ENCODE data around the gene SLC9A7.

SLC9A7 gene

DNA sequence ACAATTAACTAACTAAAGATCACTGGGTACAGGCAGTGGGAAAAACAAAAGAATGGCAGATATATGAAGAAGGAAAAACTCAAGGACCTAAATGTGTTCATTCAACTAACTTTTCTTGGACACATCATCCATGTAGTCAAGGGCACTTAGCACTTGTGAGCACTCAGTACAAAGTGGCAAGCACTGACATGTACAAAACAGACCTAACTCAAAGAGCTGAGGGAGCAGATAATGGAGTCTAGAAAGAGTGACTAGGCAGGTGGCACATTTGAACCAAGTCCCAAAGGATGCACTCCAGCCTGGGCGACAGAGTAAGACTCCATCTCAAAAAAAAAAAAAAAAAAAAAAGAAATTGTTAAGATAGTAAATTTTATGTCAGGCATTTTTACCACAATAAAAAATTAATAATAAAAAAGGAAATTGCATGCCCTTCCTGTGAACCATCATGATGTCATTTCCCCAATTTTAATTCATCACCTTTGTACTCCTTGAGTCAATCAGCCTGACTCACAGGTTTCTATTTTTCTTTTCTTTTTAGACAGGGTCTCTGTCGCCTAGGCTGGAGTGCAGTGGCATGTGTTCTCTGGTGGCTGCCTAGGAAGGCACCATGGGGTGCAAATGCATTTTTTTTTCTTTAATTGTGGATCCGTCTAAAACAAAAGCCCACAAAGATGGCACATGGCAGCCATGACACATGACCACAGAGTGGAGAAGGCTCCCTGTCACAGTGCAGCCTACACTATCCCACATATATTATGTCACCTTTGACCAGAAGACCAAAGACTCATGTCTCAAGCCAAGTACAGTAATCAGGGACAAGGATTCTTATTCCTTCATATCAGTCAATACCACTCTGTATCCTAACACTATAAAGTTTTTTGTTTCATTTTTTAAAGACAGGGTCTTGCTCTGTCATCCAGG is 93.4 kb downstream of the SLC9A7 start:
- Histone ChIP-seq H3K9ac (ENCODE audit: low read length) (no peak overlapping the region), H3K4me2 (ENCODE audit: low read depth, low read length) (no peak overlapping the region), H3K27ac (ENCODE audit: low read length) (no peak overlapping the region), H3K4me3 (ENCODE audit: low read length) (no peak overlapping the region), H3K9me3 (replicated peaks; ENCODE audit: insufficient read depth, low read length) (no peaks in the 10 kb centered on the region), H3K27me3 (replicated peaks; ENCODE audit: insufficient read depth, low read length) (no peaks in the 10 kb centered on the region), H3K4me1 (ENCODE audit: low read length) (no peaks in the 10 kb centered on the region), H3F3A (ENCODE audit: insufficient read depth, low read length) (no peaks in the 10 kb centered on the region), H3K79me2 (ENCODE audit: low read length) (no peaks in the 10 kb centered on the region), H4K20me1 (ENCODE audit: insufficient read depth, low read length) (no peaks in the 10 kb centered on the region), H3K36me3 (replicated peaks; ENCODE audit: insufficient read depth, low read length) (no peaks in the 10 kb centered on the region), H3K9me2 (replicated peaks; ENCODE audit: insufficient read depth, low read length) (no peaks in the 10 kb centered on the region), H2AFZ (ENCODE audit: low read length) (no peak overlapping the region)
- TF ChIP-seq EZH2phosphoT487 (IDR thresholded peaks at IDR 0.05; ENCODE audit: low read length) (no peak), EZH2 (optimal IDR thresholded peaks at IDR 0.05; ENCODE audit: low read depth, low read length) (no peak)
- TF ChIP-seq, protein P1, sequence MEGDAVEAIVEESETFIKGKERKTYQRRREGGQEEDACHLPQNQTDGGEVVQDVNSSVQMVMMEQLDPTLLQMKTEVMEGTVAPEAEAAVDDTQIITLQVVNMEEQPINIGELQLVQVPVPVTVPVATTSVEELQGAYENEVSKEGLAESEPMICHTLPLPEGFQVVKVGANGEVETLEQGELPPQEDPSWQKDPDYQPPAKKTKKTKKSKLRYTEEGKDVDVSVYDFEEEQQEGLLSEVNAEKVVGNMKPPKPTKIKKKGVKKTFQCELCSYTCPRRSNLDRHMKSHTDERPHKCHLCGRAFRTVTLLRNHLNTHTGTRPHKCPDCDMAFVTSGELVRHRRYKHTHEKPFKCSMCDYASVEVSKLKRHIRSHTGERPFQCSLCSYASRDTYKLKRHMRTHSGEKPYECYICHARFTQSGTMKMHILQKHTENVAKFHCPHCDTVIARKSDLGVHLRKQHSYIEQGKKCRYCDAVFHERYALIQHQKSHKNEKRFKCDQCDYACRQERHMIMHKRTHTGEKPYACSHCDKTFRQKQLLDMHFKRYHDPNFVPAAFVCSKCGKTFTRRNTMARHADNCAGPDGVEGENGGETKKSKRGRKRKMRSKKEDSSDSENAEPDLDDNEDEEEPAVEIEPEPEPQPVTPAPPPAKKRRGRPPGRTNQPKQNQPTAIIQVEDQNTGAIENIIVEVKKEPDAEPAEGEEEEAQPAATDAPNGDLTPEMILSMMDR (IDR thresholded peaks at IDR 0.05; ENCODE audit: low read length), result no peak
- no peak for DNase-seq

DNA sequence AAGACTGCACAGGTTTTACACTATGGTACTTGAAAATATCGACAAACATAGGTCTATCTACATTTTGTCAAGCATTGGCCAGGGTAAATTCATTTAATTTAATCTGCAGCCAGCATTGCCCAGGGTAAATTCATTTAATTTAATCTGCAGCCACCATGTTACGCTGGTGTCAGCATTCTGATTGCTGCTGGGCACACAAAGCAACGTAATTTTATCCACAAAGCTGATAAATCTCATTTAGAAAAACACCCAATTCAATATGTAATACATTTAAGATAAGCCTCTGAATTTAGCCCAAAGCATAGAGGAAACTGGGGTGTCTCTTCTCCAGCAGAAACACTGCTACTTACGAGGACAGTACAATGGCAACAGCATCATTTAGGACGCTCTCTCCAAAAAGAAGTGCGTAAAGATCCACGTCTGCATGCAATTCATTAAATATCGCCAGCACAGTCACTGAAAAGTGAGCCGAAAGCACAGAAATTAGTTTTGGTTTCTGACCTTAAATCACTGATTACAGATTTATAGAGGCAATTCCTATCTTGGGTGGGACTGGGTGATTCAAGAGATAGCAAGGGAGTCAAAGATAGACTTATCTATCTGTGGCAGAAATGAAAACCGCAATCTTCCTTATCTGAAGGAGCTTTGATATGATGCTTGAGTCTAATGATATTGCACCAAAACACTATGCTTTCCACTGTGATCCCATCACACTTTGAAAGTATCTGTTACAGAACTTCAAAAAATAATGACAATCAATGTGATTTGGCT is 96.5 kb downstream of the SLC9A7 start:
- H3K9me3 ChIP-seq (replicated peaks; ENCODE audit: insufficient read depth, low read length), result no peaks in the 10 kb centered on the region
- TF ChIP-seq EZH2 (optimal IDR thresholded peaks at IDR 0.05; ENCODE audit: low read depth, low read length) (no peak), EZH2phosphoT487 (IDR thresholded peaks at IDR 0.05; ENCODE audit: low read length) (no peak)
- TF ChIP-seq, protein P1 (IDR thresholded peaks at IDR 0.05; ENCODE audit: low read length), result no peak
- no peak for DNase-seq
- no peak overlapping the region for H3K9ac ChIP-seq (ENCODE audit: low read length)
- no peak overlapping the region for H3K4me3 ChIP-seq (ENCODE audit: low read length)
- H4K20me1 ChIP-seq (ENCODE audit: insufficient read depth, low read length), result no peaks in the 10 kb centered on the region
- H2AFZ ChIP-seq (ENCODE audit: low read length), result no peak overlapping the region
- H3K4me1 ChIP-seq (ENCODE audit: low read length), result no peaks in the 10 kb centered on the region
- no peaks in the 10 kb centered on the region for H3K27me3 ChIP-seq (replicated peaks; ENCODE audit: insufficient read depth, low read length)
- H3F3A ChIP-seq (ENCODE audit: insufficient read depth, low read length), result no peaks in the 10 kb centered on the region
- H3K27ac ChIP-seq (ENCODE audit: low read length), result no peak overlapping the region
- H3K36me3 ChIP-seq (replicated peaks; ENCODE audit: insufficient read depth, low read length), result no peaks in the 10 kb centered on the region
- H3K4me2 ChIP-seq (ENCODE audit: low read depth, low read length), result no peak overlapping the region
- no peaks in the 10 kb centered on the region for H3K9me2 ChIP-seq (replicated peaks; ENCODE audit: insufficient read depth, low read length)
- H3K79me2 ChIP-seq (ENCODE audit: low read length), result no peaks in the 10 kb centered on the region

DNA sequence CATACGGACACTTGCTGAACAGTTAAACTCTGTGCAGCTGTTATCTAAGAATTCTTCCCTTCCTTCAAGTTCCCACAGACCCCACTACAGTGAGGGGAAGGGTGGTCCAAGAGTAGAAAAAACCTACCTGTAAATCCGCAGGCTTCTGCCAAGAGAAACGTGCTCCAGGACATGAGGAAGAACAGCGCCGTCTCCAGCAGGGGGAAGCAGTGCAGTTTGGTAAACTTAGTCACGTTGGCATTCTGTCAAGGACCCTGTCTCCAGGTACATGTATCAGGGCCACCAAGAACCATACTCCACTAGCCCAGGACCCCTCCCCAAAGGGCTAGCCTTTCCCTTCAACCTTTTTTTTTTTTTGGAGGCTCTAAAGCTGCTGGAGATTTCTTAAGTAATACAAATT is 105.4 kb downstream of the SLC9A7 start:
- Histone ChIP-seq H3K9me2 (replicated peaks; ENCODE audit: insufficient read depth, low read length) (no peaks in the 10 kb centered on the region), H3K27ac (ENCODE audit: low read length) (no peak overlapping the region), H3K79me2 (ENCODE audit: low read length) (no peaks in the 10 kb centered on the region), H3K4me3 (ENCODE audit: low read length) (no peak overlapping the region), H3F3A (ENCODE audit: insufficient read depth, low read length) (no peaks in the 10 kb centered on the region), H3K4me2 (ENCODE audit: low read depth, low read length) (no peak overlapping the region), H3K36me3 (replicated peaks; ENCODE audit: insufficient read depth, low read length) (no peaks in the 10 kb centered on the region), H2AFZ (ENCODE audit: low read length) (no peak overlapping the region), H4K20me1 (ENCODE audit: insufficient read depth, low read length) (no peaks in the 10 kb centered on the region), H3K4me1 (ENCODE audit: low read length) (no peaks in the 10 kb centered on the region), H3K9me3 (replicated peaks; ENCODE audit: insufficient read depth, low read length) (no peaks in the 10 kb centered on the region), H3K9ac (ENCODE audit: low read length) (no peak overlapping the region), H3K27me3 (replicated peaks; ENCODE audit: insufficient read depth, low read length) (no peaks in the 10 kb centered on the region)
- TF ChIP-seq EZH2 (optimal IDR thresholded peaks at IDR 0.05; ENCODE audit: low read depth, low read length), result no peak
- TF ChIP-seq, protein P1 (IDR thresholded peaks at IDR 0.05; ENCODE audit: low read length), result no peak
- TF ChIP-seq EZH2phosphoT487 (IDR thresholded peaks at IDR 0.05; ENCODE audit: low read length), result no peak
- no peak for DNase-seq

Data from MM.1S (cell line).